Fibroblast of pulmonary artery (primary cell): Measurements from ENCODE around the gene LIPM.

Experiments used
- DNase-seq: peaks from one replicate; pipeline ENCODE4 v3.0.0-alpha.2; 2010; ENCODE audit warnings: low read depth
- H3K4me3 ChIP-seq: replicated peaks from 2 replicates; pipeline ENCODE4 v1.5.1; 2011; ENCODE audit warnings: low read depth, mild to moderate bottlenecking, control low read depth, low read length, moderate library complexity
- TF ChIP-seq, protein P1 (sequence below): IDR thresholded peaks from 2 replicates; pipeline ENCODE4 v1.5.1; 2011; ENCODE audit warnings: mild to moderate bottlenecking, control low read depth, low read length, inconsistent platforms; ENCODE audit errors: missing control alignments

LIPM gene, protein sequence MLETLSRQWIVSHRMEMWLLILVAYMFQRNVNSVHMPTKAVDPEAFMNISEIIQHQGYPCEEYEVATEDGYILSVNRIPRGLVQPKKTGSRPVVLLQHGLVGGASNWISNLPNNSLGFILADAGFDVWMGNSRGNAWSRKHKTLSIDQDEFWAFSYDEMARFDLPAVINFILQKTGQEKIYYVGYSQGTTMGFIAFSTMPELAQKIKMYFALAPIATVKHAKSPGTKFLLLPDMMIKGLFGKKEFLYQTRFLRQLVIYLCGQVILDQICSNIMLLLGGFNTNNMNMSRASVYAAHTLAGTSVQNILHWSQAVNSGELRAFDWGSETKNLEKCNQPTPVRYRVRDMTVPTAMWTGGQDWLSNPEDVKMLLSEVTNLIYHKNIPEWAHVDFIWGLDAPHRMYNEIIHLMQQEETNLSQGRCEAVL

DNA sequence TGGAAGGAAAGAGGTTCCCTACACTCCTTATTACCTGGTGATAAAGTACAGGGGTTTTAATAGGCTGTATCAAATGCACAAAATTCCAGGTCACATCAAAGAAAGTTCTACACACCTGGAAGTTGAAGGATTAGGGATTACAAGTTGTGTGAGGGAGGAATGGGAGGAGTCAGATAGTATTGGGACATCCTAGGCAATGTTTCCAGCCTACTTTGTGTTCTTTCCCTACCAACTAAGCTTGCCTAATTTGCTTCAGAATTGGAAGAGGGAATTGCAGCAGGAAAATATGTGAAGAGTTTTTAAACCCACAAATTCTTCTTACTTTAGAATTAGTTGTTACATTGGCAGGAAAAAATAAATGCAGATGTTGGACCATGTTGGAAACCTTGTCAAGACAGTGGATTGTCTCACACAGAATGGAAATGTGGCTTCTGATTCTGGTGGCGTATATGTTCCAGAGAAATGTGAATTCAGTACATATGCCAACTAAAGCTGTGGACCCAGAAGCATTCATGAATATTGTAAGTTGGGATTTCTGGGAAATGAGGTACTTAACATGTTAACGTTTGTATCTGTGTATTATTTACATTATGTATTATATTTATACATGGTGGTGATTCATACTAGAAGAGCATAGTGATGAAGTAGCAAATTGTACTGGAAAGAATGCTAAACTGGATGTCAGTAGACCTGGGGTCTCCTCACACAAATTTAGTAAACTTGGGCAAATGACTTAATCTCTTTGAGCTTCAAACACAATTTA, at the start of gene LIPM:
Gene LIPM, plus strand, starts transcription at position 208 of the 763 bp plus-strand sequence. Its CDS starts 167 bp downstream, at position 375.
- DNase-seq: no peak
- TF ChIP-seq, protein P1, sequence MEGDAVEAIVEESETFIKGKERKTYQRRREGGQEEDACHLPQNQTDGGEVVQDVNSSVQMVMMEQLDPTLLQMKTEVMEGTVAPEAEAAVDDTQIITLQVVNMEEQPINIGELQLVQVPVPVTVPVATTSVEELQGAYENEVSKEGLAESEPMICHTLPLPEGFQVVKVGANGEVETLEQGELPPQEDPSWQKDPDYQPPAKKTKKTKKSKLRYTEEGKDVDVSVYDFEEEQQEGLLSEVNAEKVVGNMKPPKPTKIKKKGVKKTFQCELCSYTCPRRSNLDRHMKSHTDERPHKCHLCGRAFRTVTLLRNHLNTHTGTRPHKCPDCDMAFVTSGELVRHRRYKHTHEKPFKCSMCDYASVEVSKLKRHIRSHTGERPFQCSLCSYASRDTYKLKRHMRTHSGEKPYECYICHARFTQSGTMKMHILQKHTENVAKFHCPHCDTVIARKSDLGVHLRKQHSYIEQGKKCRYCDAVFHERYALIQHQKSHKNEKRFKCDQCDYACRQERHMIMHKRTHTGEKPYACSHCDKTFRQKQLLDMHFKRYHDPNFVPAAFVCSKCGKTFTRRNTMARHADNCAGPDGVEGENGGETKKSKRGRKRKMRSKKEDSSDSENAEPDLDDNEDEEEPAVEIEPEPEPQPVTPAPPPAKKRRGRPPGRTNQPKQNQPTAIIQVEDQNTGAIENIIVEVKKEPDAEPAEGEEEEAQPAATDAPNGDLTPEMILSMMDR: no peak
- H3K4me3 ChIP-seq: no peak within 1 kb of the TSS

DNA sequence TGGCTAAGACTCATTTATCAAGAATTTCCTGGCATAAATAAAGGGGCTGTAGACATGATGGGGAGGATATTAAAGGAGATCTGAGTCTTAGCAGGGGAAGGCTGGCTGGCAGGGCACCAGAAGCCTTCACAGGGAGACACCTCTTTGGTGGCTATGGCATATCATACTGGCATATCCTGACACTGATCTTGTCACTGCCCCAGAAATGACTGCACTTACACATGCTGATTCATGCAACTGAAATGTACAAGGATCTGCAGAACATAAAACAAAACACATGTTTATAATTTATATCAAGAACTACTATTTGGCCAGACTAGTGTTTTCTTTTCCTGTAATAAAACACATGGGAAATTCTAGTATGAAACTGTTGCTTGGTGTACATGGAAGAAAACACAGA, 48.2 kb upstream of the LIPM start:
- TF ChIP-seq, protein P1: no peak
- H3K4me3 ChIP-seq: no peak overlapping the region
- peak; percentile 31 for DNase-seq

DNA sequence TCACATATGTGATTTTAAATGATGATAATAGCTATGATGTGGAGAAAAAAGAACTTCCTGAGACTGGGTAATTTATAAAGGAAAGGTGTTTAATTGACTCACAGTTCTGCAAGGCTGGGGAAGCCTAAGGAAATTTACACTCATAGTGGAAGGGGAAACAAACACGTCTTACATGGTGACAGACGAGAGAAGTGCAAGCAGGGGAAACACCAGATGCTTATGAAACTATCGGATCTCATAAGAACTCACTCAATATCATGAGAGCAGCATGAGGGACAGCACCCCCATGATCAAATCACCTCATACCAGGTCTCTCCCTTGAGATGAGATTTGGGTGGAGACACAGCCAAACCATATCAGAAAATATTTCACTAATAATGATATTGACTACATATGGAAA, 46.8 kb upstream of the LIPM start:
- no peak overlapping the region for H3K4me3 ChIP-seq
- TF ChIP-seq, protein P1: no peak
- no peak for DNase-seq

DNA sequence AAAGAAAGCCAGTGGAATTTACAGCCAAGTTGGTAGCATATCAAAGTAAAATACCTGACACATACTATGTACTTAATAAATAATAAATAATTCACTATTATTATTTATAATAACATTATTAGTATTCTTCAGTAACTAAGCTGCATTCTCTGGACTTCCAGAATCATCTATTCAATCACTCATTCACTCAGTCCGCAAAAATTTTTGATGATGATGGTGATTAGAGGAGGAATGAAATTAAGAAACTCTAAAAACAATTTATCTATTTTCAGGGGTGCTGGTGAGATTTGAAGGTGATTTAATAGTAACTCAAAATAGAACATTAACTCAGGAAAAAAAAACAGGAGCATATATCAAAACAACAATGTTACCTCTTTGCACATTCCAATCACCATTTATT, 45.9 kb upstream of the LIPM start:
- TF ChIP-seq, protein P1: no peak
- DNase-seq: no peak
- H3K4me3 ChIP-seq: no peak overlapping the region

DNA sequence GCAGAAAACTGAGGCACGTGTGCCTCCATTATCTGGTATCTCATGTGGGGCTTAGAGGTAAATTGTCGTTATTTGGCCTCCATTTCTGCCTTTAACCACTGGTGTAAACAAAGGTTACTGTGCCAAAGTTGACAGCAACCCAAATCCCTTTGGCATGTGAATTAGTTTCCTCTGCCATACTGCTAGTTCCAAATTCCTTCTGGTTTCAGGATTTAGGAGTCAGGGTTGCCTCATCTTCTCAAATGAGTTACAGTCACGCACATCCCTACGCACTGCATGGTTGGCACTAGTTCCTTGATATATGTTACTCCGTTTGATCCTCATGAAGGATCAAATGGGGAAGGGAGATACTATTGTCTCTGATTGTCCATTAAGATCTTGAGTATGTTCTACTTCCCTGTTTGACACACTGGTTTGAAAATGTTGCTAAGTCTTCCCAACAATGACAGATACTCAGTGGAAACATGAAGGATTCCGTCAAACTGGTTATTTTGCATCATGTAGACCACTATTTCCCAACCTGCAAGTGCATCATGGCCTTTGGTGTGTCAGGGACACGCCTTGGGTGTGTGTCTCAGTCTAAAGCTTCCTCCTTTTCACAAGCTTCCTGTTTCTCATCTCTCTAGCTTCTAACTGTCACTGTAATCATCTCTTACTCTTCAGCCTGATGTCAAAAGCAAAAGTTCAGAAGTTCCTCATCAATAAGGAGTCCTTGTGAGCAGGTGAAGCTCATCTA, 43.0 kb upstream of the LIPM start, which contains the start of gene LIPN:
Gene LIPN, plus strand, starts transcription at position 655 of the 736 bp plus-strand sequence. CDS start 1,386 bp downstream, outside the sequence.
- H3K4me3 ChIP-seq: no peak within 1 kb of the TSS
- no peak for DNase-seq
- TF ChIP-seq, protein P1: no peak

DNA sequence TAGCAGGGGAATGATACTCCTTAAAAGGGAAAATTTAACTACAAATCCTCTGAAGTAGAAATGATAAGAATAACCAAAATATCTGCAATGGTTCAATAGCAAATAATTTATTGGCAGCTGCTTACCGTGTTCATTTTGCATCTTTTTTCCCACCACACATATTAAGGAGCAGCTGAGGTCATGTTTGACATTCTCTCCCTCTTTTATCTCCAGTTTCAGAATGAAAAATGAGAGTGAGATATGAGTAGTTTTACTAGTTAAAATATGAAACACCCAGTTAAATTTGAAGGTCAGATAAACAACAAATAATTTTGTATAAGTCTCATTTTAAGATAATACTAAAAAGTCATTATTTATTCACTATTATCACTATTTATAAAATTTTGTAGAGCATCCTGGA, 39.6 kb upstream of the LIPM start:
- no peak for DNase-seq
- no peak overlapping the region for H3K4me3 ChIP-seq
- TF ChIP-seq, protein P1: no peak
